ENCODE results near the gene GLRX2. TPM values are rescaled to one million over a fixed set of nuclear protein-coding genes. Genes with fewer than 3 reads are reported as not detected.

The GLRX2 gene, protein sequence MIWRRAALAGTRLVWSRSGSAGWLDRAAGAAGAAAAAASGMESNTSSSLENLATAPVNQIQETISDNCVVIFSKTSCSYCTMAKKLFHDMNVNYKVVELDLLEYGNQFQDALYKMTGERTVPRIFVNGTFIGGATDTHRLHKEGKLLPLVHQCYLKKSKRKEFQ
- polyA plus RNA-seq (2012; ENCODE audit: missing spikeins): 17.3 TPM

DNA sequence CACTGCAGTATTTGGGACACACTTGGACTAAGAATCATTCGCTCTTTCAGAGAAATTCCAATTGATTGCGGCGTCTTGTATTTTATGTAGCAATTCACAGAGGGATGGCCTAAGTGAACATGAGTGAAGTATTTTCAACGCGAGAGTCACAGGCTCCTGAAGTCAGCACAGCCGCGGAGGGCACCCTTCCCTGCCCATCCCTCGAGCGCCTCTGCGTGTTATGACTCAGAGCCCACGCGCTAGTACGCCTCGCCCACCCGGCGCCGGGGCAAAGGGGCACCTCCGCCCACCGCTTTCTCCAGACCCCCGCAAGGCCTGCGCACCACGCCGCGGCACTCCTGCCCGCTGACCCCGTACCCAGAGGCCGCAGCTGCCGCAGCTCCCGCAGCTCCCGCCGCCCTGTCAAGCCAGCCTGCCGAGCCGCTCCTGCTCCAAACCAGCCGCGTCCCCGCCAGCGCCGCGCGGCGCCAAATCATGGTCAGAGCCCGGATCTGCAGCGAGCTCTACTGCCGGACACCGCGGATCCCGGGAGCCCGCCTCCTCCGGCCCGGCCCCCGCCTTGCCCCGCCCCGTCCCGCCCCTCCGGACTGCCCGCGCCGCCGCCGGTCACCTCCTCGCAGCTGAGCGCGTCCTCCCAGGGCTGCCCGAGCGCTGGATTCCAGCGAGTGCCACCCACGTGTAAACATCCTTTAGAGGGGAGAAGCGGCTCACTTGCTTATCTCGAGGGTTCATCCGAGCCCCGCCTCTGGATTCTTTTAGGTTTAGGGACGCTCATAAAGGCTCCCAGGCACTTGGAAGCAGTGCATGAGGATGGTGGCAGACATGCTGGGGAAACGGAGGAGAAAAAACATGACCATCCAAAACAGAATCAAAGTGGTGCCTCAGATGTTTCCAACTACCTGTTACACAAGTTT lies at the start of gene GLRX2:
Gene GLRX2 (minus strand): TSS at position 508 of the 914 bp plus-strand sequence. CDS start 32 bp downstream, at position 476.
- TF ChIP-seq POLR2AphosphoS5 (IDR thresholded peaks at IDR 0.05; ENCODE audit: low read depth, low read length) (peak; percentile 45; the same call in 1 of the 2 replicates), POLR2A (IDR thresholded peaks at IDR 0.05; ENCODE audit: low read depth, low read length) (peak; percentile 79; the same call in 1 of the 2 replicates), TAF1 (IDR thresholded peaks at IDR 0.05; ENCODE audit: borderline replicate concordance, low read depth, low read length) (0 out of 2 replicates have a peak, but pooled peaks have one; percentile 52)
- peak; percentile 83 for DNase-seq (ENCODE audit: insufficient read length)
- FAIRE-seq: peak; percentile 89

DNA sequence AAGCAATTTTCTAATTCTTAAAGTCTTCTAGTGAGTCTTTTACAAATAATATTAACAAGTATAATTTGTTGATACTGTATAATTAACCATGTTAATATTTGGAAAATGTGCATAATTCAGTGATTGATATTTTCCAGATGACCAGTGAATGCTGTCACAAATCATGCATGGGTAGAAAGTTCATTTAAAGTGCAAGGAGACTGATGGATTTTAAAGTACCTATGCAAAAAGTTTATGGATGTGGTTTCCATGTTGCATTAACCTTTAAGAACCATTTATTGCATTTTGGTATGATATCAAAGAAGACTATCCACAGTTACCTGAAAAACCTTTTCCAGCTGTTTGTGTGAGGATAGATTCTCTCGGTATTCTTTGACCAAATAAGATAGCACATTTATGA lies 39.8 kb upstream of the GLRX2 start:
- FAIRE-seq: no peak
- TF ChIP-seq POLR2A (IDR thresholded peaks at IDR 0.05; ENCODE audit: low read depth, low read length): no peak
- TF ChIP-seq POLR2AphosphoS5 (IDR thresholded peaks at IDR 0.05; ENCODE audit: low read depth, low read length): no peak
- no peak for TF ChIP-seq TAF1 (IDR thresholded peaks at IDR 0.05; ENCODE audit: borderline replicate concordance, low read depth, low read length)
- DNase-seq (ENCODE audit: insufficient read length): no peak

DNA sequence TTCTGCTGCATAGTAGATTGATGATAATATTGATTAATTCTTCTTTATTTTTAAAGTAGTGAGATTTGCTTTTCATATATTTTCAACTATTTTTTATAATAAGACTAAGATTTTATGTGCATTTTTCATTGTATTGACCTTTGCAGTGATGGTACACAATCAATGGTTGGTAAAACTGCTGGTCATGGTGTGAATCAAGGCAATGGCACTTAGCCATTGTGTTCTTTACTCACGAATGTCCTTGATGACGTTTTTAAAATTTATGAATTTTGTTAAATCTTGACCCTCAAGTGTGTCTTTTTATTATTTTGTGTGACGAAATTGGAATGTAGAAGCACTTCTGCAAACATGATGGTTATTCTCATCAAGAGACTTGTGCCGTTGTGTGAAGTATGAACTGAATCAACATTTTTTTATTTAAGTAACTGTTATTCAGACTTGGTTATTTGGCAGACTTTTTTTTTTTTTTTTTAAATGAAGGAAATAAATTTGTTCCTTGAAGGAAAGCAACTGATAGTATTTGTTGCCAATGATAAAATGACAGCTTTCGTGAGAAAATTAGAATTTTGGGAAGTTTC lies 39.2 kb upstream of the GLRX2 start:
- no peak for FAIRE-seq
- TF ChIP-seq POLR2A (IDR thresholded peaks at IDR 0.05; ENCODE audit: low read depth, low read length): no peak
- no peak for TF ChIP-seq POLR2AphosphoS5 (IDR thresholded peaks at IDR 0.05; ENCODE audit: low read depth, low read length)
- TF ChIP-seq TAF1 (IDR thresholded peaks at IDR 0.05; ENCODE audit: borderline replicate concordance, low read depth, low read length): no peak

DNA sequence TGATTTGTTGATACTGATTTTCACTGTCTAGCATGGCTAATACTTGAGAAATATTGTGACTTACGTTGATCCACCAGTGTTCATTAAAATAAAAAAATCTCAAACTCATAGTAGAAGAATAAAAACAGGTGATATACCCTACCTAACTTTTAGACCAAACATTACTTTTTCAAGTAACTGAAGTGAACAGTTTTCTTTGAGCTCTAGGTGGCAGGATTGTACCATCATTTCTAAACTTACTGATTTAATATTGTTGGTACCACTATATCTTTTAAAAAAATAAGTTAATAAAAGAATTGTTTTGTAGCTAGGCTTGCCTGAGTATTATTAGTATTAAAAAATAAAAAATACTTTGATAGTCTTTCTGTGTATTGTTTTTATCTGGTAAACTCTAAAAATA lies 38.1 kb upstream of the GLRX2 start:
- TF ChIP-seq POLR2A (IDR thresholded peaks at IDR 0.05; ENCODE audit: low read depth, low read length) (no peak), TAF1 (IDR thresholded peaks at IDR 0.05; ENCODE audit: borderline replicate concordance, low read depth, low read length) (no peak), POLR2AphosphoS5 (IDR thresholded peaks at IDR 0.05; ENCODE audit: low read depth, low read length) (no peak)
- FAIRE-seq (no peak), DNase-seq (ENCODE audit: insufficient read length) (no peak)

More for the DNA sequence above, 39.2 kb upstream of the GLRX2 start:
- DNase-seq (ENCODE audit: insufficient read length): no peak

DNA sequence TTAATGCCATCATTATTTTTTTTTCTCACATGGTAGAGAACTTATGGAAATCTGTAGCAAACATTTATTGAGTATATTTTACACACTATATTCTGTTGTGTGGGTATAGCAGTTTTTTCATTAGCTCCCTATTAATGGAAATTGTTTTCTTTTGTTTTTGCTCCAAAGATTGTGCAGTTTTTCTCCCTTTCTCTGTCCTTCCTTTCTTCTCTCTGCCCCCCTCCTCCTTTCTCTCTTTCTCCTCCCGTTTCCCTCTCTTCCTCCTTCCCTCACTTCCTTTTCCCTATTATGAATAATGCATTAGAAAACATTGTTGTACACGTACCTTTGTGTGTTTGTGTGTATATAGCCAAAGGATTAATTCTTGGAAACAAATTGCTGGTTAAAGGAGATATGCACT lies 37.2 kb upstream of the GLRX2 start:
- no peak for DNase-seq (ENCODE audit: insufficient read length)
- TF ChIP-seq TAF1 (IDR thresholded peaks at IDR 0.05; ENCODE audit: borderline replicate concordance, low read depth, low read length) (no peak), POLR2AphosphoS5 (IDR thresholded peaks at IDR 0.05; ENCODE audit: low read depth, low read length) (no peak), POLR2A (IDR thresholded peaks at IDR 0.05; ENCODE audit: low read depth, low read length) (no peak)
- no peak for FAIRE-seq

DNA sequence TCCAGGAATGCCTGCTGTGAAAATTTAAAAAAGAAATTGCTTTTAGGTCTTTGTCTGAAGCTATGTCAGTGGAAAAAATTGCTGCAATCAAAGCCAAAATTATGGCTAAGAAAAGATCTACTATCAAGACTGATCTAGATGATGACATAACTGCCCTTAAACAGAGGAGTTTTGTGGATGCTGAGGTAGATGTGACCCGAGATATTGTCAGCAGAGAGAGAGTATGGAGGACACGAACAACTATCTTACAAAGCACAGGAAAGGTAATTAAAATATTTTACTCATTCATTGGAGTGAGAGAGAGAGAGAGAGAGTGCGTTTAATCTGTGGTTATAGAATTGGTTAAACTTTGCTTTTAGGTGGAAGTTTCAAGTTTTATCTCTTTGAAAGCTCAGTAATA lies 36.6 kb upstream of the GLRX2 start:
- FAIRE-seq: no peak
- DNase-seq (ENCODE audit: insufficient read length): no peak
- no peak for TF ChIP-seq POLR2A (IDR thresholded peaks at IDR 0.05; ENCODE audit: low read depth, low read length)
- no peak for TF ChIP-seq TAF1 (IDR thresholded peaks at IDR 0.05; ENCODE audit: borderline replicate concordance, low read depth, low read length)

DNA sequence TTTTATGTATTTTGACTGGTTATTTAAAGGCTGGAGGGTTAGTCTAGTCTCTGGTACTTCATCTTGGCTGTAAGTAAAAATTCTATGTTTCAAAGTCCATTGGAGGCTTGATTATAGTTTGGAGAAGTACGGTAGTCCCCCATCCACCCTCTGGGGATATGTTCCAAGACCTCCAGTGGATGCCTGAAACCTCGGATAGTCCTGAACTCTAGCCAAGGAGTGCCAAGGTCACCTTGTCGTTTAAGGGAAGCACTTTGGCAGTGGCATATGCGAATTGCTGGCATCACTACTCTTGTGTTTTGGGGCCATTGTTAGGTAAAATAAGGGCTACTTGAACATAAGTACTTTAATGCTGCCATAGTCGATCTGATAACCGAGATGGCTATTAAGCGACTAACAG lies 35.0 kb upstream of the GLRX2 start:
- TF ChIP-seq POLR2AphosphoS5 (IDR thresholded peaks at IDR 0.05; ENCODE audit: low read depth, low read length) (no peak), TAF1 (IDR thresholded peaks at IDR 0.05; ENCODE audit: borderline replicate concordance, low read depth, low read length) (no peak), POLR2A (IDR thresholded peaks at IDR 0.05; ENCODE audit: low read depth, low read length) (no peak)
- no peak for FAIRE-seq
- no peak for DNase-seq (ENCODE audit: insufficient read length)

DNA sequence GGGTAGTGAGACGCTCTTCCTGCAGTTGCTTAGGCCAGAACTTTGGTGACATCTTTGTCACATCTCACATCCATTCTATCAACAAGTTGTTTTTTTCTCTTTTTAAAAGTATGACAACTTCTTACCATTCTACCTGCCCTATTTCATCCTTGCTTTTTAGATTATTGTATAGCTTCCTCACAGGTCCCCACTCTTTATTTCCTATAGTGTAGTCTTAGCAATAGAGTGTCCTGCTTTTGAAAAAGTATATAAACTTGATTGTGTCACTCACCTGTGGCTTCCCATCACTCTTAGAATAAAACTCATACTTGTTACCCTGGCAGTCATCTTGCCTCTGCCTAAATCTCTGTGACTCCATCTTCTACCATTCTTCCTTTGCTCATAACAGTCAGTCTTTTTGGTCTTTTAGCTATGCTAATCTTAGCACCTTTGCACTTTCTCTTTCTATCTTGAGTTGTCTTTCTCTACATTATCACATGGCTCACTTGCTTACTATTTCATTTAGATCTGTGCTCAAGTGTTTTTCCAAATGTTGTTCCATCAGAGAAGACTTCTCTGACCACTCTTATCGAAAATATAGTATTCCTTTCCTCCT lies 26.1 kb upstream of the GLRX2 start:
- no peak for FAIRE-seq
- TF ChIP-seq POLR2A (IDR thresholded peaks at IDR 0.05; ENCODE audit: low read depth, low read length) (no peak), TAF1 (IDR thresholded peaks at IDR 0.05; ENCODE audit: borderline replicate concordance, low read depth, low read length) (no peak)
- DNase-seq (ENCODE audit: insufficient read length): no peak

DNA sequence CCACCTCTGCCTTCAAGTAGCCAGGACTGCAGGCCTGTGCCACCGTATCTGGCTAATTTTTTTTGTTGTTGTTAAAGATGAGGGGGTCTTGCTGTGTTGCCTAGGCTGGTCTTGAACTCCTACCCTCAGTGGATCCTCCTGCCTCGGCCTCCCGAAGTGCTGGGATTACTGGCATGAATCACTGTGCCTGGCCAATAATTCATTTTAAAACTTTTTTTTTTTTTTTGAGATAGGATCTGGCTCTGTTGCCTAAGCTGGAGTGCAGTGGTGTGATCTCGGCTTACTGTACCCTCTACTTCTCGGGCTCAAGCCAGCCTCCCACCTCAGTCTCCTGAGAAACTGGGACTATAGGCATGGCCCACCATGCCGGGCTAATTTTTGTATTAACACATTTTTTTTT lies 20.2 kb upstream of the GLRX2 start:
- no peak for TF ChIP-seq POLR2A (IDR thresholded peaks at IDR 0.05; ENCODE audit: low read depth, low read length)
- no peak for FAIRE-seq

DNA sequence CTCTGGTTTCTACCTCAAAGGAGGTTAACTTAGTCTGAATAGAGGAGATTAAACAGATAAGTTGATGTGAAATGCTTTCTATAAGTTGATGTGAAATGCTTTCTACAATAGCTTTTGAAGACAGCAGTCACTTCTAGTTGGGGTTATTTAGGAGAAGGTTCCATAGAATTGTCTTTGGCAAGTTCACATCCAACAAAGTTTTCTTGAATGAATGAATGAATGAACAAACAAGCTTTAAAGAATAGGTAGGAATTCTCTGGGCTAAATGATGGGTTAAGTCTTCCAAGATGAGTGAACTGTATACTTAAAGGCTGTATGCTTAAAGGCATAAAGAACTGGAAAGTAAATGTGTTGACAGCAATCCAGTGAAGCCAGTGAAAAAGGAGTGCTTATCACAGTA lies 18.5 kb upstream of the GLRX2 start:
- FAIRE-seq: no peak
- no peak for DNase-seq (ENCODE audit: insufficient read length)
- TF ChIP-seq TAF1 (IDR thresholded peaks at IDR 0.05; ENCODE audit: borderline replicate concordance, low read depth, low read length): no peak
- no peak for TF ChIP-seq POLR2AphosphoS5 (IDR thresholded peaks at IDR 0.05; ENCODE audit: low read depth, low read length)
- no peak for TF ChIP-seq POLR2A (IDR thresholded peaks at IDR 0.05; ENCODE audit: low read depth, low read length)

More for the DNA sequence above, 20.2 kb upstream of the GLRX2 start:
- DNase-seq (ENCODE audit: insufficient read length): no peak
